Stimulated activated CD8-positive, alpha-beta memory T cell treated with anti-CD3 and anti-CD28 coated beads, Interleukin-7, amount 100 ng/mL, for 48 hours (primary cell): Measurements from ENCODE around the gene OR2V2.

Source experiments
- DNase-seq, 2 donors: peaks; one replicate each; pipeline ENCODE4 v3.0.0-alpha.2; 2020; ENCODE audit warnings: low read depth in 1 of 2; ENCODE audit errors: extremely low read depth in 1 of 2

OR2V2 gene

GRCh38 chr5:181205761-181206649 lies 58.6 kb downstream of the OR2V2 start:
- DNase-seq: no peak

- DNase-seq: peak; percentile 73 to 81
These were observed 60.0 kb downstream of the OR2V2 start for GRCh38 chr5:181207214-181207959.

- DNase-seq: no peak
These were observed 60.5 kb downstream of the OR2V2 start for GRCh38 chr5:181207960-181208253.
